Activated CD8-positive, alpha-beta memory T cell treated with anti-CD3 and anti-CD28 coated beads for 4 hours (primary cell): ENCODE data around the gene IDUA.
"Not testable (repeated sequence)": the region's sequence is repeated elsewhere in the genome, so short reads cannot be mapped to it uniquely, and the experiment has no call there.

ENCODE experiments used
- DNase-seq, 2 donors: peaks; one replicate each; pipeline ENCODE4 v3.0.0-alpha.2; 2020; ENCODE audit warnings: low read depth in 2 of 2

The IDUA gene

GRCh38 chr4:986879-987623 is at the start of gene IDUA:
TSS of gene IDUA (plus strand) at chr4:987044. CDS start at chr4:987085, 41 bp downstream.
- peak; percentile 78 to 83 for DNase-seq

GRCh38 chr4:939508-939907 is 47.3 kb upstream of the IDUA start:
- DNase-seq = not testable (repeated sequence)

DNA sequence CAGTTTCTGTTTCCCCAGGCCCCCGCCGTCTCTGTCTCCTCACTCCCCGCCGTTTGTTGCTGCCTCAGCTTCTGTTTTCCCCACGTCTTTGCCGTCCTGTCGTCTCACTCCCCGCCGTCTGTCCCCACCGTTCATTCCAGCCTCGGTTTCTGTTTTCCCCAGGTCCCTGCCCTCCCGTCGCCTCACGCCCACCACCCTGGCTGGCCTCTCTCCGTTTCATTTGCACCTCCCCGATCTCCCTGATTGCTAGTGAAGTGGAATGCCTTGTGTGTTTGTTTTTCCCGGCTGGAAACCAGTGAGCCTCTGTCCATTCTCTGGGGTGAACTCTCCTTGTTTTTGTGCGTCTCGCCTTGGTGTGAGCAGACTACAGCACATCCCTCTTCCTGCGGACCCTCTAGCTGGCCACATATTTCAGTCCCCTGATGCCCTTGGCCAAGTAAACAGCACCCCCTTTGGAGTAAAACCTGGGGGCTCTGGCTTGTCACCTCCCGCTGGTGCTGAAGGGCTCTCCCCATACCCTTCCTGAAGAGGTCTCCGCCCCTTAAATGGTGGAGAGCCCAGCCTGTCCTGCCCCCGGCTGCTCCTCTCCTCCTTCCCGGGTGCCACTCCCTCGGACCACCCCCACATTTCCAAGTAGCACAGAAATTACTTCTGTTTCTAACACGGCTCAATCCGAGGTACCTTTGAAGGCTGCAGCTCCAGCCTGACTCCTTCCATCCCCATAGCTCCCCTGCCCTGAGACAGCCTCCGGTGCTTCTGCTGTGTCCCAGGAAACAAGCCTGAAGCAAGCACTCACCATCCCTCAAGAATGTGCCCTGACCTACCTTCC is 41.4 kb upstream of the IDUA start:
- DNase-seq = no peak

- no peak for DNase-seq
Observed at GRCh38 chr4:946103-946450, 40.8 kb upstream of the IDUA start.

DNA sequence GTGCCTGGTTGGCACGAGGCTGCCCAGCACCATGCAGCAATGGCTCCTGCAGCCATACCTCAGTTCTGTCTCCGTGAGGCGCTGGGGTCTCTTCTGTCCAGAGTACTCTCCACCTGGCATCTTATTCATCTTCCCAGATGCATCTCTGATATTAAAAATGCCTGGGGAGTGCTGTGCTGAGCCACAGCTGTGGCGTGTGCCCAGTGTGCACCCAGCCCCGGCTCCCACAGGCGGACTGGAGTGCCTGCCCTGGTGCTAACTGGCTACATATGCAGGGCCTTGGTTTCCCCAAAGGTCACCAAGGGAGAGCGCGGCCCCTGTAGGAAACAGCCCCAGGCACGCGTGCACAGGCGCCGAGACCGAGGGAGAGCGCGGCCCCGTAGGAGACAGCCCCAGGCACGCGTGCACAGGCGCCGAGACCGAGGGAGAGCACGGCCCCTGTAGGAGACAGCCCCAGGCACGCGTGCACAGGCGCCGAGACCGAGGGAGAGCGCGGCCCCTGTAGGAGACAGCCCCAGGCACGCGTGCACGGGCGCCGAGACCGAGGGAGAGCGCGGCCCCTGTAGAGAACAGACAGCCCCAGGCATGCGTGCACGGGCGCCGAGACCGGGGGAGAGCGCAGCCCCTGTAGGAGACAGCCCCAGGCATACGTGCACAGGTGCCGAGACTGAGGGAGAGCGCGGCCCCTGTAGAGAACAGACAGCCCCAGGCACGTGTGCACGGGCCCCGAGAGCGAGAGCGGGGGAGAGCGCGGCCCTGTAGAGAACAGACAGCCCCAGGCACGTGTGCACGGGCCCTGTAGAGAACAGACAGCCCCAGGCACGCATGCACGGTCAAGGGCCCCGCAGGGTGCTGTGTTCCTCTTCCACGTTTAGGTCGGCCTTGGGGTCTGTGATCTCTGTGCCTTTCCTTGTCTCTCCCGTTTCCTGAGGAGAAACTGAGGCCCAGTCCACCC is 40.0 kb upstream of the IDUA start:
- DNase-seq = no peak

DNA sequence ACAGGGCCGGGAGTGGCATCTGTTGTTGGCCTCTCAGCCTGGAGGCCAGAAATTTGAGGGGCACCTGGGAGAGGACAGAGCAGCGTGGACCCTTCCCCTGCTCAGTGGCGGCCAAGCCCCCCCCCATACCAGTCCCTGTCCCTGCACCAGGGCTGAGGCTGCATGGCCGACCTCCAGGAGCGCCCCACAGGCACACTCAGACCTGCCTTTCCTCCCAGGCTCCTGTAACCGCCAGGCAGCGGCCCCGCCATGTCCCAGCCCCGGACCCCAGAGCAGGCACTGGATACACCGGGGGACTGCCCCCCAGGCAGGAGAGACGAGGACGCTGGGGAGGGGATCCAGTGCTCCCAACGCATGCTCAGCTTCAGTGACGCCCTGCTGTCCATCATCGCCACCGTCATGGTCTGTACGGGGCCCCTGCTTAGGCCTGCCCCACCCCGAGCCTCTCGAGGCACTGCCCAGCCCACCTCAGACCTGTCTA is 39.3 kb upstream of the IDUA start:
- DNase-seq = no peak

DNA sequence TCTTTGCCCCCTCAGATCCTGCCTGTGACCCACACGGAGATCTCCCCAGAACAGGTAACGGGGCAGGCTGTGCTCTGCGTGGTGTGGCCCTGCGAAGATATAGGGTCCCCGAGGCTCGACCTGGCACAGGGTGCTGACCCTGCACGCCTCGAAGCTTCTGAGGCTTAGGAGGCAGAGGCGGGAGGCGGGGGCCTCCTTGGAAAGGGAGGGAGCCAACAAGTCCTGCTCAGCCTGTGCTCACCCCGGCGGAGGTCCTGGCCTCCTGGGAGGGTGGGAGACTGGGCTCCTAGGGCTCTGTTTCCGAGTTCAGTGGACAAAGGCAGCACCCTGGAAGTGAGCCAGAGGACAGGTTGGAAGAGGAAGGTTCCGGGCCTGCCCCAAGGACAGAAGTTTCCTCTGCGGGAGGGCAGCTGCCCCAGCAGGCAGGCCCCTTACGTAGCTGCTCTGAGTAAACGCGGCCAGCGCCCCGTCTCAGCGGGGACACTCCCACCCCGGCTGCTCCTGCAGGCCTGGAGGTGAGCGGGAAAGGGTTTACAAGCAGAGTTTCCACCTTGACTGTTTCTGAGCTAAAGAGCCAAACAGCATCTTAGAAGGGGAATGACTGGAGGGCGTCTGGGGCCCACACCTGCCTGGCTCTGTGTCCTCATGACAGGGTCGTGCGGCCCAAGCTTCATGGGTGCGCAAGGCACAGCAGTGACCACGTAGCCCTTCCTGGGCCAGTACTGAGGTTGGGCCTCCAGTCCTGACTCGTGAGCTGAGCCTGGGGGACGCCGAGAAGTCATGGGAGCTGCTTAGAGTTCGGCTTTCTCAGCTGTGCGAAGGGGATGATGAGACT is 38.5 kb upstream of the IDUA start:
- DNase-seq = no peak

- no peak for DNase-seq
Observed at GRCh38 chr4:948936-949300, 37.9 kb upstream of the IDUA start.

DNA sequence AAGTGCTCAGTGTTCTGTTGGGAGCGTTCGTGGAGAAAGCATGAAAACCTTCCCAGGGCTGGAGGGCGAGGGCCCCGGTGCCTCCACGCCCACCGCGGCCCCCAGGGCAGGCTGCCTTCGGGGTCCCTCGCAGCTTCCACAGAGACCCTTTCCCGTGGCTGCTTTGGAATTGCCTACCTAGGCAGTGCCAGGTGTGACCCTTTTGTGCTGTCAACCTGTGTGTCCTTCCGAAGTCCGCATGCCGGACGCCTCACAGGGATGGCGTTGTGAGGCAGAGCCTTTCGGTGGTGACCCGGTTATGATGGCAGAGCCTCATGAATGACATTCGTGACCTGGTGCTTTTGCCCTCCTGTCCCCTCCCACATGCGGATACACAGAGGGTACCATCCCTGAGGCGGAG is 37.2 kb upstream of the IDUA start:
- no peak for DNase-seq

GRCh38 chr4:950136-951020 is 36.5 kb upstream of the IDUA start:
- DNase-seq = no peak

- DNase-seq = no peak
Observed at GRCh38 chr4:951186-951585, 35.7 kb upstream of the IDUA start.

DNA sequence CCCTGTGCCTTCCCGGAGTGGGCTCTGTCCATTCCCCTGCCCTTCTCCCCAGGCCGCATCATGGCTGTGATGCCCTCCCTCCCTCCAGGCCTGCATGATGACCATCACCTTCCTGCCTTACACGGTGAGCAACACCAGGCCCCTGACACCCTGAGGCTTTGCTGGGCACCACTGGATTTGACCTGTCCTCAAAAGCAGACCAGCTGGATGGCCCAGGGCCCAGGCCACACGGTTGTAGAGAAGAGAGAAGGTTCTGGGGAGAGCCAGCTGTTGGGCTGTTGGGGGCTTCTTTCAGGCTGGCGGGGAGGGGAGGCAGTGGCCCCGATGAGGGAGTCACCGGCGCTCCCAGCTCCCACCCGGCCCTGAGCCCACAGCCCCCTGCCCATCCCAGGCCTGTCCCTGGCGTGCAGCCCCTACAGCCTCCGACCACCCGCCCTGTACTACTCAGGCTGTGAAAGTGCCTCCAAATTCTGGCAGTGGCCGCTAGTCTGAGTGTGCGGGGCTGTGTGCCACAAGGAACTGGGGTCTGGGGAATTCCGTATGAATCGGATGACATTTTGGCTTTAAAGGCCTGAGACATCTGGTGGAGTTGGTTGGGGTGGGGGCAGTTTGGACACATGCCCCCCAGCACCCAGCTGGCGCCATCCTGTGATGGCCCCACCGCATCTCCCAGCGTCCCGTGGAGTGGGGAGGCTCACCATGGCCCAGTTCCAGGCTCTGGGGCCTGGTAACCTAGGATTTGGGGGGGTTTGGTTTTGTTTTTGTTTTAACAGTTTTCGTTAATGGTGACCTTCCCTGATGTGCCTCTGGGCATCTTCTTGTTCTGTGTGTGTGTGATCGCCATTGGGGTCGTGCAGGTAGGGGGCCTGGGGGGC is 35.0 kb upstream of the IDUA start:
- DNase-seq = no peak

- DNase-seq = no peak
Observed at GRCh38 chr4:952881-953573, 33.8 kb upstream of the IDUA start.

DNA sequence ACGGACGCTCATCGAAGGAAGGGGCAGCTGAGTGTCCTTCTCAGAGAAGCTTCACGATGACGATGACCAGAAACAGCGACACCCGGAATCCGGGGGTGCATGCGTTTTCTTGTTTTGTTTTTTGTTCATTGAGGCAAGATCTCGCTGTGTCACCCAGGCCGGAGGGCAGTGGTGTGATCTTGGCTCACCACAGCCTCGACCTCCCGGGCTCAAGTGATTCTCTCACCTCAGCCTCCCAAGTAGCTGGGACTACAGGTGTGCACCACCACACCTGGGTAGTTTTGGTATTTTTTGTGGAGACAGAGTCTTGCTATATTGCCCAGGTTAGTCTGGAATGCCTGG is 33.3 kb upstream of the IDUA start:
- DNase-seq = no peak

DNA sequence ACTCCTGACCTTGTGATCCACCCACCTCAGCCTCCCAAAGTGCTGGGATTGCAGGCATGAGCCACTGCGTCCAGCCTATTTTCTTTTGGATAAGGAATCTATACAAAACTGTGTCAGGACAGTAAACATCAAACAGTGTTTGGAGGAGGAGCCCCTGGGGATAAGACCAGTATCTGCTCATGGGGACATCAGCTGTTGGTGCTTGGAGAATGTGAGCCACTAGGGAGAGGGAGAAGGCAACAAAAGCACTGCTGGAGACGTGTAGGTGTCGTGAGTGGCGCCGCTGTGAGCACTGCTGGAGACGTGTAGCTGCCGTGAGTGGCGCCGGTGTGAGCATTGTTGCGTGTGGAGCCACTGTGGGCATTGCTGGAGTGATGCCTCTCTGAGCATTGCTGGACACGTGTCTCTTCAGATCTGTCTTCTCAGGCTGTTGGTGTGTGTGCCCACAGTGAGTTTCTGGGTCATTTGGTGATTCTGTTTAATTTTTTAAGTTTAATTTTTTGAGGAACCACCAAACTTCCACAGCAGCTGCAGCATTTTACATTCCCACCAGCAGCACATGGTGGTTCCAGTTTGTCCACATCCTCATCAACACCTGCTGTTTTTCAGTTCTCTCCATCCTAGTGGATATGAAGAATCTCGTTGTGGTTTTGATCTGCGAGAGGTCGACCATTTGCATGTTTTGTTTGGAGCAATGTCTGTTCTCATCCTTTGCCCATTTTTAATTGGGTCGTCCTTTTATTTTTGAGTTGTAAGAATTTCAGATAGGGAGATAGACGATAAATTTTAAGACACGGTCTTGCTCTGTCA is 32.4 kb upstream of the IDUA start:
- DNase-seq = no peak

DNA sequence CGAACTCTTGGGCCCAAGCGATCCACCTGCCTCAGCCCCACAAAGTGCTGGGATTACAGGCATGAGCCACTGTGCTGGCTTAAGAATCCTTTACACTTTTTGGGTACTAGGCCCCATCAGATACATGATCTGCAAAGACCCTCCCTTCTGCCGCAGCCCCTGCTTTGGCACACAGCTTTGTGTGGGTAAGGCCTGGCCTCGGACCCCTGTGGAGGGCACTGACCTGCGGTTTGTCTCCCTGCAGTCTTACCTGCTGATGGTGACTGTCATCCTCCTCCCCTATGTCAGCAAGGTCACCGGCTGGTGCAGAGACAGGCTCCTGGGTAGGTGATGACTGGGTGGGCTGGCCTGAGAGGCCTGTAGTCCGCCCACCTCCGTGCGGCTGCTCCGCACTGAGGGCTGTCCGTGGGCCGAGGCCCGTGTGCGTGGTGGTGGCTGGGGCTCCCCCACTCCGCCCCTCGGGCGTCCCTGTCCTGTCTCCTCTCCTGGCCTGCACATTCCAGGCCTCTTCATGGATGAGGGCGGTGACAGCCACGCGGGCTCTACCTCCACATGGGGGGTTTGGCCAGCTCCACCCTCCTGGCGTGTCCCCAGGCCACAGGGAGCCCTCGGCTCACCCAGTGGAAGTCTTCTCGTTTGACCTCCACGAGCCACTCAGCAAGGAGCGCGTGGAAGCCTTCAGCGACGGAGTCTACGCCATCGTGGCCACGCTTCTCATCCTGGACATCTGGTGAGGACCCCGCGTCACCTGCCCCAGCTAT is 31.5 kb upstream of the IDUA start:
- no peak for DNase-seq

- DNase-seq = no peak
Observed at GRCh38 chr4:955931-956381, 30.9 kb upstream of the IDUA start.
